A549 (cell line): Measurements from ENCODE around the gene MAPRE2. TPM values are rescaled to one million over a fixed set of nuclear protein-coding genes. Genes with fewer than 3 reads are reported as not detected.

Experiments used
- ATAC-seq, 2 experiments: fragments of 200-7000 bp in 1 of 2; fragments of >200 bp in 1 of 2; cut with Nextera tagmentation in 1 of 2; cut with Tn5 transposase in 1 of 2; 3 replicates each; pipeline versions ENCODE4 v1.8.0 to v1.9.1; 2018 to 2020; ENCODE audit warnings: mild to moderate bottlenecking in 1 of 2, moderate library complexity in 1 of 2
- CTCF ChIA-PET: fragments of 300-600 bp; sonication (Branson Sonifier 250); formaldehyde crosslinking; extraction: SDS; loops from one replicate; lab custom pipeline; 2021; ENCODE audit warnings: antibody characterized with exemption, inconsistent platforms; lab: Yijun Ruan, JAX
- POLR2A ChIA-PET: fragments of 350-600 bp; formaldehyde crosslinking; extraction: SDS; loops from one replicate; lab custom pipeline; 2021; ENCODE audit warnings: antibody characterized with exemption, inconsistent platforms; lab: Yijun Ruan, JAX
- DNase-seq, 2 experiments: peaks; one replicate each; pipeline versions ENCODE4 v3.0.0 to v3.0.0-alpha.2; 2011 to 2016; ENCODE audit warnings: low read depth in 1 of 2, low spot score in 1 of 2
- FAIRE-seq: peaks from 2 replicates; lab custom pipeline; 2011; peaks lifted over from hg19 to GRCh38; lab: Jason Lieb, UNC
- H3K27ac ChIP-seq, 2 experiments: fragments of >200 bp; sonication (Bioruptor Twin); formaldehyde crosslinking; 3 replicates each; pipeline ENCODE4 v1.5.1; 2016 to 2017
- H3K4me1 ChIP-seq: fragments of >200 bp; sonication (Bioruptor Twin); formaldehyde crosslinking; 3 replicates; pipeline ENCODE4 v1.6.1; 2016
- H3K4me2 ChIP-seq: fragments of >200 bp; sonication (Bioruptor Twin); formaldehyde crosslinking; 3 replicates; pipeline ENCODE4 v1.6.1; 2016
- H3K4me3 ChIP-seq: fragments of >200 bp; sonication (Bioruptor Twin); formaldehyde crosslinking; 3 replicates; pipeline ENCODE4 v1.5.1; 2016
- H3K9me3 ChIP-seq: fragments of >200 bp; sonication (Bioruptor Twin); formaldehyde crosslinking; 3 replicates; pipeline ENCODE4 v1.6.1; 2016
- CBX2 ChIP-seq: fragments of 200-600 bp; sonication (generic); IDR thresholded peaks from 2 replicates; pipeline ENCODE4 v1.6.1; 2016; ENCODE audit warnings: low read depth, mild to moderate bottlenecking, borderline replicate concordance
- CEBPB ChIP-seq, 2 experiments: fragments of >200 bp in 1 of 2; sonication (Bioruptor Twin) in 1 of 2; formaldehyde crosslinking in 1 of 2; IDR thresholded peaks; 2 replicates each; pipeline ENCODE4 v1.6.1; 2012 to 2016
- CHD2 ChIP-seq: fragments of 150-350 bp; IDR thresholded peaks from 2 replicates; pipeline ENCODE4 v1.6.1; 2014; ENCODE audit warnings: low read length; ENCODE audit not compliant: partially characterized antibody
- EHF ChIP-seq: fragments of 250-450 bp; sonication (Bioruptor Pico); IDR thresholded peaks from 2 replicates; pipeline ENCODE4 v1.5.0; 2020; ENCODE audit warnings: mild to moderate bottlenecking
- ESRRA ChIP-seq: fragments of 150-350 bp; IDR thresholded peaks from 2 replicates; pipeline ENCODE4 v1.6.1; 2014; ENCODE audit warnings: mild to moderate bottlenecking, low read length, borderline replicate concordance
- GATA3 ChIP-seq: IDR thresholded peaks from 2 replicates; pipeline ENCODE4 v1.6.1; 2012; ENCODE audit warnings: borderline replicate concordance
- HDAC2 ChIP-seq: fragments of 200-600 bp; sonication (generic); IDR thresholded peaks from 2 replicates; pipeline ENCODE4 v1.6.1; 2016
- HEYL ChIP-seq: fragments of 250-450 bp; sonication (Bioruptor Pico); IDR thresholded peaks from 2 replicates; pipeline ENCODE4 v1.8.0; 2021; ENCODE audit warnings: mild to moderate bottlenecking, moderate library complexity
- HOXB13 ChIP-seq: fragments of 250-450 bp; sonication (Bioruptor Pico); IDR thresholded peaks from 2 replicates; pipeline ENCODE4 v1.5.0; 2020; ENCODE audit warnings: low read depth, mild to moderate bottlenecking, moderate library complexity
- HOXB5 ChIP-seq: fragments of 250-450 bp; sonication (Bioruptor Pico); IDR thresholded peaks from 2 replicates; pipeline ENCODE4 v1.5.0; 2020; ENCODE audit warnings: mild to moderate bottlenecking, moderate library complexity
- JUNB ChIP-seq: fragments of >200 bp; sonication (Bioruptor Twin); formaldehyde crosslinking; IDR thresholded peaks from 2 replicates; pipeline ENCODE4 v1.6.1; 2016
- MYC ChIP-seq: IDR thresholded peaks from 2 replicates; pipeline ENCODE4 v1.6.1; 2012; ENCODE audit warnings: mild to moderate bottlenecking, inconsistent platforms, low read length, improper control_type of control experiment, borderline replicate concordance
- NR3C1 ChIP-seq: fragments of >200 bp; sonication (Bioruptor Twin); formaldehyde crosslinking; IDR thresholded peaks from 3 replicates; pipeline ENCODE4 v1.6.1; 2017
- POLR2A ChIP-seq: IDR thresholded peaks from 2 replicates; pipeline ENCODE4 v1.6.1; 2012; ENCODE audit warnings: mild to moderate bottlenecking, low read length
- RCOR1 ChIP-seq: fragments of 150-350 bp; IDR thresholded peaks from 2 replicates; pipeline ENCODE4 v1.6.1; 2014; ENCODE audit warnings: antibody characterized with exemption, low read length, low read depth
- RFX5 ChIP-seq: fragments of 450-650 bp; IDR thresholded peaks from 2 replicates; pipeline ENCODE4 v1.7.1; 2014; ENCODE audit warnings: antibody characterized with exemption, mild to moderate bottlenecking, moderate library complexity
- SMC3 ChIP-seq: fragments of >200 bp; sonication (Bioruptor Twin); formaldehyde crosslinking; IDR thresholded peaks from 3 replicates; pipeline ENCODE4 v1.6.1; 2018; ENCODE audit warnings: inconsistent platforms
- TFCP2L1 ChIP-seq: fragments of 250-450 bp; sonication (Bioruptor Pico); IDR thresholded peaks from 2 replicates; pipeline ENCODE4 v1.5.0; 2021; ENCODE audit warnings: mild to moderate bottlenecking
- WGBS: methylation state at CpG from one replicate; pipeline ENCODE4 v1.1.6; 2017; ENCODE audit errors: missing lambda C conversion rate; 5-methylcytosine and 5-hydroxymethylcytosine counted together
- polyA plus RNA-seq, 4 experiments: library from polyadenylated mRNA; depleted of rRNA in 3 of 4; stranded (reverse); fragments of >200 nt; fragmentation: RNase III in 1 of 4; extraction: RNeasy Plus Mini Kit Qiagen cat#74134 plus additional on column Dnase treatment in 1 of 4; gene quantifications; 2 replicates in 3 of 4; 3 replicates in 1 of 4; pipeline ENCODE4 v1.2.3, GENCODE V29; 2011 to 2017
- TF ChIP-seq, protein P1 (sequence below): fragments of 450-650 bp; IDR thresholded peaks from 2 replicates; pipeline ENCODE4 v1.6.1; 2014; ENCODE audit warnings: antibody characterized with exemption
- TF ChIP-seq, protein P2 (sequence below): IDR thresholded peaks from 2 replicates; pipeline ENCODE4 v1.6.1; 2012; ENCODE audit warnings: low read depth, borderline replicate concordance
- TF ChIP-seq, protein P3 (sequence below): fragments of >200 bp; sonication (Bioruptor Twin); formaldehyde crosslinking; IDR thresholded peaks from 2 replicates; pipeline ENCODE4 v1.6.1; 2016

The MAPRE2 gene
- polyA plus RNA-seq, 2 of the 4 experiments (the other 2 are of a cell fraction) = 11.4 to 59.1 TPM

DNA sequence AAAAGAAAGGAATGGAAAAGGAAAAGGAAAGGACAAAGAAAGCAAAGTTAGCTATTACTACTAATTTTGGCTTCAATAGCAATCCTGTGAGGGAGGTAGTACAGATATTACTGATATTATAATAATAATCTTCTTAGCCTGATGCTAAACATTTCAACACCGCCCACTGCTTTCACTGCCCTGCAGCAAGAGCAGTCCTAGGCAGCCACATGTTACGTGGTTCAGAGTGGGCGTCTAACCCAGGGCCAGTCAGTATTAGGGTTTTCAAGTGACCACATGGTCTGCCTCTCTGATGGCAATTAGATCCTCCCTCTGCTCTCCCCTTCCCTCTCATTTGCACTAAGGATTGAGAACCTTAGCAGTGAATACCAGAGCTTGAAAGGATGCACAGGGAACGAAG is 116.0 kb downstream of the MAPRE2 start:
- ChIA-PET CTCF (interaction anchor here (2.9 kb wide), 1 partner anchor 12 kb away, joined by 8 read pairs; no protein-coding TSS in a partner anchor), POLR2A (no interaction called here)
- H3K4me3 ChIP-seq = no peak overlapping the region
- H3K4me2 ChIP-seq = no peak overlapping the region
- 93% methylated on average over 4 of the region's 4 CpGs for WGBS
- DNase-seq (no peak), ATAC-seq (no peak), FAIRE-seq (no peak)
- TF ChIP-seq SMC3 = no peak
- TF ChIP-seq, protein P1, sequence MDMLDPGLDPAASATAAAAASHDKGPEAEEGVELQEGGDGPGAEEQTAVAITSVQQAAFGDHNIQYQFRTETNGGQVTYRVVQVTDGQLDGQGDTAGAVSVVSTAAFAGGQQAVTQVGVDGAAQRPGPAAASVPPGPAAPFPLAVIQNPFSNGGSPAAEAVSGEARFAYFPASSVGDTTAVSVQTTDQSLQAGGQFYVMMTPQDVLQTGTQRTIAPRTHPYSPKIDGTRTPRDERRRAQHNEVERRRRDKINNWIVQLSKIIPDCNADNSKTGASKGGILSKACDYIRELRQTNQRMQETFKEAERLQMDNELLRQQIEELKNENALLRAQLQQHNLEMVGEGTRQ = no peak
- no peak for TF ChIP-seq CHD2
- no peak for TF ChIP-seq RCOR1
- H3K9me3 ChIP-seq = no peaks in the 10 kb centered on the region
- H3K4me1 ChIP-seq = no peaks in the 10 kb centered on the region
- no peak overlapping the region for H3K27ac ChIP-seq

DNA sequence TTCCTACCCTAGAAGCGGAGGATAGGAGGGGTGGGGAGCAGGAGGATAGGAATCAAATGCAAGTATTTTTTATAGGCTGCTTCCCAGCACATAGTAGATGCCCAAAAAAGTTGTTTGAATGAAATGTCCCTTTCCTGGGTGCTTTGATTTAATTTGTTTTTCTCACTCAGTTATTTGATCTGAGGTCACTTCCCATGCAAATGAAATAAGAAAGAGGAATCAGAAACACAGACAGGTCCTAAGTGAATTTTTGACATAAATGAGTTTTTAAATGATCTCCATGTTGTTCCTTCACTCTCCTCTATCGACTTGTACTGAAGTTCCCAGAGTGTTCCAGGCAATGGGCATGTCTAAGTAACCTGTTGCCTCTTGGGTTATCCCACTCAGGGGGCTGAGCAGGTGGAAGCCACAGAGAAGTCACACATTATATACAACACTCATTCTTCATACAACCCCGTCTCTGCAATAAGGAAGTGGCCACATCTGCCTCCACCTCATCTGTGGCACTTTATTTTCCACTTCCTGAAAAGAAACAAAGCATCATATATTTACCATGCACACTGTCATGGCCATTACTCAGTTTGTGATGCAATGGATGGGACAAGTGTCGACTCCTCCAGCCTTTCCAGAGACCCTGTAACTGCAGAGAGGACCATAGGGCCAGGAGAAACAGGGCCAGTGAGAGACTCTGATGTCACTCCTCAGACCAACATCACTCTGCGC is 117.7 kb downstream of the MAPRE2 start:
- WGBS = 47% methylated on average over 5 of the region's 5 CpGs
- CTCF ChIA-PET = no interaction called here

DNA sequence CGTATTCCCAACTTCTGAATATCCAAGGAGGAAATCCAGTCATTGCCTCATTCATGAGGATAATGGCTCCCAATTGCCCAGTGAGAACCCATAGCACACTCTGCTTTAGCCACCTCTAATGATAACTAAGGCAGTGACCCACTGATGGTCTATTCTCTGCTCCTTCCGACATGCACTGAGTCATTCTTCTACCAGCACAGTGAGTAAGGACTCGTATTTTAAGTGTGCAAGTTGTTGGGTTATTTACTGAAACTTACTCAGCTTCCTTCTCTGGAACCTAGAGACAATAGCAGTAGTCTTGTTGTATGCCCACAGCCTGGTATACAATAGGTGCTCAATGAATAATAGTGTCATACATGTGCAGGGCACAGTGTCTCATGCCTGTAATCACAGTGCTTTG is 118.6 kb downstream of the MAPRE2 start:
- ATAC-seq (no peak), FAIRE-seq (no peak), DNase-seq (no peak)
- CTCF ChIA-PET = no interaction called here
- H3K9me3 ChIP-seq = no peaks in the 10 kb centered on the region
- 0 out of 3 replicates have a peak, but pooled peaks cover 3% of the 10 kb centered on the region for H3K4me1 ChIP-seq
- TF ChIP-seq NR3C1 (no peak), HOXB13 (no peak), CBX2 (no peak)
- TF ChIP-seq, protein P2, sequence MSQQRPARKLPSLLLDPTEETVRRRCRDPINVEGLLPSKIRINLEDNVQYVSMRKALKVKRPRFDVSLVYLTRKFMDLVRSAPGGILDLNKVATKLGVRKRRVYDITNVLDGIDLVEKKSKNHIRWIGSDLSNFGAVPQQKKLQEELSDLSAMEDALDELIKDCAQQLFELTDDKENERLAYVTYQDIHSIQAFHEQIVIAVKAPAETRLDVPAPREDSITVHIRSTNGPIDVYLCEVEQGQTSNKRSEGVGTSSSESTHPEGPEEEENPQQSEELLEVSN = no peak
- H3K4me3 ChIP-seq = no peak overlapping the region
- WGBS = 46% methylated on average over 3 of the region's 3 CpGs
- H3K27ac ChIP-seq = no peak overlapping the region
- no peak overlapping the region for H3K4me2 ChIP-seq
- POLR2A ChIA-PET = no interaction called here

More for the DNA sequence above, 117.7 kb downstream of the MAPRE2 start:
- FAIRE-seq = no peak
- POLR2A ChIA-PET = no interaction called here
- Histone ChIP-seq H3K27ac (no peak overlapping the region), H3K4me3 (no peak overlapping the region), H3K4me1 (0 out of 3 replicates have a peak, but pooled peaks cover 3% of the 10 kb centered on the region), H3K9me3 (no peaks in the 10 kb centered on the region), H3K4me2 (no peak overlapping the region)
- no peak for DNase-seq
- ATAC-seq = no peak
- TF ChIP-seq HDAC2 (no peak), TFCP2L1 (no peak), POLR2A (no peak), MYC (no peak), HEYL (CRISPR knock-in tag) (no peak), RFX5 (no peak), EHF (CRISPR knock-in tag) (no peak)
- TF ChIP-seq, protein P3, sequence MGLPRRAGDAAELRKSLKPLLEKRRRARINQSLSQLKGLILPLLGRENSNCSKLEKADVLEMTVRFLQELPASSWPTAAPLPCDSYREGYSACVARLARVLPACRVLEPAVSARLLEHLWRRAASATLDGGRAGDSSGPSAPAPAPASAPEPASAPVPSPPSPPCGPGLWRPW = no peak
- TF ChIP-seq, protein P2 = no peak

DNA sequence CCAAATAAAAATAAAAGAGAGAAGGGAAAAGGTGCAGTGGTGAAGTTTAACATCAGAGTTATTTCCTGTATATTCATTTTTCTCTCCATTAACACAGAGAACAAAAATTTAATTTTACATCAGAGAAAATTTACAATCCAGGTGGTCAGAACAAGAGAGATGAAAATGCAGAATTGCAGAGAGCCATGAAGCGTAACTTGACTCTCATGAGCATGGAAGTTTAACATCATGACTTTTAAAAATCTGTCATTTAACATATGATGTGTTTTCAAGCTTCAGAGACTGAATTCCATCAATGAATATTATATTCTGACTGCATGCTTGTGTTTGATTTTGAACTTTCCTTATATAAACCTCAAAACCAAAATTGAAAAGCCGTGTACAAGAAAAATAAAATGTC is 120.3 kb downstream of the MAPRE2 start:
- 0 out of 3 replicates have a peak, but pooled peaks cover 3% of the 10 kb centered on the region for H3K4me1 ChIP-seq
- TF ChIP-seq CEBPB (IDR thresholded peaks at IDR 0.05) (no peak), HOXB5 (CRISPR knock-in tag) (no peak), TFCP2L1 (no peak), HEYL (CRISPR knock-in tag) (no peak), JUNB (no peak), GATA3 (no peak), ESRRA (no peak)
- TF ChIP-seq, all 56 proteins: peak for 0
- CTCF ChIA-PET = no interaction called here
- 64% methylated on average over 2 of the region's 2 CpGs for WGBS
- POLR2A ChIA-PET = no interaction called here
- Histone ChIP-seq H3K4me3 (no peak overlapping the region), H3K27ac (no peak overlapping the region), H3K9me3 (no peaks in the 10 kb centered on the region), H3K4me2 (no peak overlapping the region)
- FAIRE-seq (no peak), DNase-seq (no peak), ATAC-seq (no peak)
